Tibial nerve (tissue), 4 donors: ENCODE measurements around the gene DISP2. TPM values are rescaled to one million over a fixed set of nuclear protein-coding genes. Genes with fewer than 3 reads are reported as not detected.
A peak's percentile ranks its signal among the peaks of the same experiment; 100 is the strongest.

Source experiments
- DNase-seq, 2 donors: peaks; one replicate each; pipeline ENCODE4 v3.0.0-alpha.2; 2019; ENCODE audit warnings: low spot score in 2 of 2
- H3K27ac ChIP-seq, 4 donors: fragments of 200-600 bp; sonication (generic) in 3 of 4; one replicate each; pipeline ENCODE4 v1.5.1; 2017 to 2019; ENCODE audit warnings: mild to moderate bottlenecking in 1 of 4
- H3K27me3 ChIP-seq, 2 donors: fragments of 200-600 bp; sonication (generic) in 1 of 2; one replicate each; pipeline versions ENCODE4 v1.5.1 to v1.6.0; 2017 to 2019
- H3K36me3 ChIP-seq, 3 donors: fragments of 200-600 bp; sonication (generic); one replicate each; pipeline ENCODE4 v1.5.1; 2018 to 2019
- H3K4me1 ChIP-seq, 4 donors: fragments of 200-600 bp; sonication (generic) in 3 of 4; one replicate each; pipeline ENCODE4 v1.5.1; 2017 to 2019
- H3K4me3 ChIP-seq, 4 donors: fragments of 200-600 bp; sonication (generic) in 3 of 4; one replicate each; pipeline ENCODE4 v1.5.1; 2017 to 2019; ENCODE audit warnings: mild to moderate bottlenecking in 1 of 4, moderate library complexity in 1 of 4
- H3K9me3 ChIP-seq, 4 donors: fragments of 200-600 bp; sonication (generic) in 3 of 4; one replicate each; pipeline ENCODE4 v1.5.1; 2017 to 2019
- CTCF ChIP-seq, 5 experiments: fragments of 200-600 bp in 3 of 5; fragments of 450-650 bp in 2 of 5; sonication (generic) in 3 of 5; IDR thresholded peaks; one replicate each; pipeline ENCODE4 v1.5.1; 2016 to 2019; ENCODE audit warnings: antibody characterized with exemption in 5 of 5, mild to moderate bottlenecking in 3 of 5, moderate library complexity in 2 of 5
- EP300 ChIP-seq, 2 donors: sonication (generic); formaldehyde crosslinking; IDR thresholded peaks; one replicate each; pipeline ENCODE4 v1.6.1; 2017; ENCODE audit warnings: antibody characterized with exemption in 2 of 2, mild to moderate bottlenecking in 1 of 2
- POLR2A ChIP-seq, 2 donors: fragments of 450-650 bp; IDR thresholded peaks; one replicate each; pipeline ENCODE4 v1.6.1; 2017; ENCODE audit warnings: antibody characterized with exemption in 2 of 2, mild to moderate bottlenecking in 2 of 2, moderate library complexity in 2 of 2
- WGBS, 2 donors: methylation state at CpG; one replicate each; pipeline ENCODE4 v1.1.5; 2018; 5-methylcytosine and 5-hydroxymethylcytosine counted together
- total RNA-seq, 4 donors: library from RNA; depleted of rRNA; stranded (reverse); fragments of >200 nt; gene quantifications; one replicate each; pipeline ENCODE4 v1.1.0, GENCODE V29; 2016

Gene DISP2
- total RNA-seq, 4 donors from 2014 or later: under 0.01 to 0.22 (median 0.10) TPM

- H3K9me3 ChIP-seq: no peaks in the 10 kb centered on the region
- no peaks in the 10 kb centered on the region for H3K27me3 ChIP-seq
- TF ChIP-seq CTCF (IDR thresholded peaks at IDR 0.05): no peak
- TF ChIP-seq POLR2A (IDR thresholded peaks at IDR 0.05): no peak
- TF ChIP-seq EP300 (IDR thresholded peaks at IDR 0.05): no peak
- H3K4me3 ChIP-seq: no peak overlapping the region
- DNase-seq: no peak
- H3K27ac ChIP-seq: no peak overlapping the region
- WGBS, 2 donors: 38 to 50% methylated on average over 2 of the region's 2 CpGs
- H3K4me1 ChIP-seq: peaks cover 0 to 6% (median 0%) of the 10 kb centered on the region in 4 donors
- no peaks in the 10 kb centered on the region for H3K36me3 ChIP-seq
Observed at GRCh38 chr15:40372981-40373380, 15.0 kb downstream of the DISP2 start.

GRCh38 chr15:40377606-40378005 lies 19.6 kb downstream of the DISP2 start:
- no peaks in the 10 kb centered on the region for H3K27me3 ChIP-seq
- no peak for TF ChIP-seq EP300 (IDR thresholded peaks at IDR 0.05)
- no peak for TF ChIP-seq CTCF (IDR thresholded peaks at IDR 0.05)
- TF ChIP-seq POLR2A (IDR thresholded peaks at IDR 0.05): no peak
- H3K4me3 ChIP-seq: no peak overlapping the region
- no peaks in the 10 kb centered on the region for H3K36me3 ChIP-seq
- 78 to 81% methylated on average over 3 of the region's 3 CpGs for WGBS, 2 donors
- no peaks in the 10 kb centered on the region for H3K9me3 ChIP-seq
- DNase-seq: no peak
- peaks cover 0 to 21% (median 3%) of the 10 kb centered on the region in 4 donors for H3K4me1 ChIP-seq
- H3K27ac ChIP-seq: no peak overlapping the region

- Histone ChIP-seq H3K4me1 (peaks cover 0 to 34% (median 5%) of the 10 kb centered on the region in 4 donors), H3K27ac (peak overlapping the region in 2 of 4 donors; percentile 1 to 8), H3K27me3 (no peaks in the 10 kb centered on the region), H3K9me3 (no peaks in the 10 kb centered on the region), H3K4me3 (no peak overlapping the region), H3K36me3 (no peaks in the 10 kb centered on the region)
- DNase-seq: no peak
- TF ChIP-seq CTCF (IDR thresholded peaks at IDR 0.05): no peak
- TF ChIP-seq EP300 (IDR thresholded peaks at IDR 0.05): no peak
- no peak for TF ChIP-seq POLR2A (IDR thresholded peaks at IDR 0.05)
- WGBS, 2 donors: 89 to 91% methylated on average over 4 of the region's 4 CpGs
Observed at GRCh38 chr15:40379374-40379773, 21.4 kb downstream of the DISP2 start.

GRCh38 chr15:40379853-40380252 lies 21.8 kb downstream of the DISP2 start:
- Histone ChIP-seq H3K4me1 (peaks cover 0 to 34% (median 5%) of the 10 kb centered on the region in 4 donors), H3K27me3 (no peaks in the 10 kb centered on the region), H3K27ac (peak overlapping the region in 2 of 4 donors; percentile 8 to 55), H3K36me3 (no peaks in the 10 kb centered on the region), H3K4me3 (no peak overlapping the region), H3K9me3 (no peaks in the 10 kb centered on the region)
- WGBS, 2 donors: 3 to 8% methylated on average over 4 of the region's 4 CpGs
- peak; percentile 35 to 68 for DNase-seq
- TF ChIP-seq POLR2A (IDR thresholded peaks at IDR 0.05): no peak
- peak in 1 of 2 donors; percentile 64 for TF ChIP-seq EP300 (IDR thresholded peaks at IDR 0.05)

GRCh38 chr15:40380636-40381035 lies 22.6 kb downstream of the DISP2 start:
- no peaks in the 10 kb centered on the region for H3K9me3 ChIP-seq
- no peaks in the 10 kb centered on the region for H3K36me3 ChIP-seq
- peak overlapping the region in 2 of 4 donors; percentile 8 to 55 for H3K27ac ChIP-seq
- H3K4me3 ChIP-seq: no peak overlapping the region
- TF ChIP-seq EP300 (IDR thresholded peaks at IDR 0.05): no peak
- TF ChIP-seq POLR2A (IDR thresholded peaks at IDR 0.05): no peak
- peaks cover 0 to 34% (median 5%) of the 10 kb centered on the region in 4 donors for H3K4me1 ChIP-seq
- H3K27me3 ChIP-seq: no peaks in the 10 kb centered on the region
- 96% methylated on average over 10 of the region's 10 CpGs for WGBS, 2 donors
- DNase-seq: no peak

- peaks cover 0 to 12% (median 0%) of the 10 kb centered on the region in 3 donors for H3K36me3 ChIP-seq
- no peaks in the 10 kb centered on the region for H3K9me3 ChIP-seq
- WGBS, 2 donors: 93 to 96% methylated on average over 11 of the region's 11 CpGs
- no peak for DNase-seq
- H3K27me3 ChIP-seq: no peaks in the 10 kb centered on the region
- H3K4me3 ChIP-seq: no peak overlapping the region
- no peak for TF ChIP-seq POLR2A (IDR thresholded peaks at IDR 0.05)
- TF ChIP-seq CTCF (IDR thresholded peaks at IDR 0.05): no peak
- no peak for TF ChIP-seq EP300 (IDR thresholded peaks at IDR 0.05)
- peaks cover 0 to 34% (median 5%) of the 10 kb centered on the region in 4 donors for H3K4me1 ChIP-seq
- no peak overlapping the region for H3K27ac ChIP-seq
Observed at GRCh38 chr15:40381818-40382529, 24.0 kb downstream of the DISP2 start.
